Testis (tissue), 3 donors: ENCODE measurements around the gene CEBPZ. TPM values are rescaled to one million over a fixed set of nuclear protein-coding genes. Genes with fewer than 3 reads are reported as not detected.
"Not testable (repeated sequence)": the region's sequence is repeated elsewhere in the genome, so short reads cannot be mapped to it uniquely, and the experiment has no call there.

ENCODE experiments used
- DNase-seq: peaks from one replicate; pipeline ENCODE4 v3.0.0-alpha.2; 2019
- H3K27ac ChIP-seq, 2 donors: fragments of 200-600 bp; sonication (generic); one replicate each; pipeline ENCODE4 v1.5.1; 2019
- H3K27me3 ChIP-seq: fragments of 200-600 bp; sonication (generic); one replicate; pipeline ENCODE4 v1.5.1; 2019
- H3K36me3 ChIP-seq: fragments of 200-600 bp; sonication (generic); one replicate; pipeline ENCODE4 v1.5.1; 2017; ENCODE audit warnings: low read depth; ENCODE audit errors: missing control alignments
- H3K4me1 ChIP-seq: fragments of 200-600 bp; sonication (generic); one replicate; pipeline ENCODE4 v1.5.1; 2019
- H3K4me3 ChIP-seq, 2 donors: fragments of 200-600 bp; sonication (generic); one replicate each; pipeline ENCODE4 v1.5.1; 2017 to 2019
- H3K9me3 ChIP-seq: fragments of 200-600 bp; sonication (generic); one replicate; pipeline ENCODE4 v1.5.1; 2017
- CTCF ChIP-seq, 3 experiments: fragments of 450-650 bp in 2 of 3; fragments of 200-600 bp in 1 of 3; sonication (generic) in 1 of 3; IDR thresholded peaks; one replicate each; pipeline ENCODE4 v1.5.1; 2016 to 2019; ENCODE audit warnings: antibody characterized with exemption in 3 of 3, mild to moderate bottlenecking in 2 of 3, moderate library complexity in 1 of 3
- POLR2A ChIP-seq: fragments of 450-650 bp; IDR thresholded peaks from one replicate; pipeline ENCODE4 v1.6.1; 2017; ENCODE audit warnings: antibody characterized with exemption, mild to moderate bottlenecking, moderate library complexity
- WGBS, 2 donors: methylation state at CpG; one replicate each; pipeline ENCODE4 v1.1.5; 2018; 5-methylcytosine and 5-hydroxymethylcytosine counted together
- intact Hi-C: fragments of 100-400 bp; cut with DNase I; formaldehyde crosslinking; loops from one replicate; pipeline ENCODE4 v1.15.1; 2023; ENCODE audit warnings: low total_unique reads
- polyA plus RNA-seq: library from polyadenylated mRNA; stranded (reverse); fragments of 350-450 nt; fragmentation: Illumina TruSeq; extraction: RNeasy Lipid Tissue Mini Kit (QIAGEN cat#74804); gene quantifications from one replicate; pipeline ENCODE4 v1.2.3, GENCODE V29; 2014; ENCODE audit warnings: low read depth, low replicate concordance; ENCODE audit not compliant: insufficient read depth
- total RNA-seq, 2 donors: library from RNA; depleted of rRNA; stranded (reverse); fragments of >200 nt; gene quantifications; one replicate each; pipeline ENCODE4 v1.2.3, GENCODE V29; 2016

Gene CEBPZ
- total and polyA plus RNA-seq, 3 donors from 2014 or later: 29.5 to 60.9 (median 50.5) TPM

- 5 to 9% methylated on average over 18 of the region's 18 CpGs for WGBS, 2 donors
Observed at GRCh38 chr2:37232131-37232933, 936 bp upstream of the CEBPZ start.

GRCh38 chr2:37230581-37230980 is 815 bp downstream of the CEBPZ start:
- peak overlapping the region in 1 of 2 donors; percentile 95 for H3K27ac ChIP-seq
- intact Hi-C loops: no loop called here
- H3K4me1 ChIP-seq: peaks cover 14% of the 10 kb centered on the region
- no peaks in the 10 kb centered on the region for H3K36me3 ChIP-seq
- TF ChIP-seq POLR2A (no peak), CTCF (IDR thresholded peaks at IDR 0.05) (no peak)
- H3K9me3 ChIP-seq: no peaks in the 10 kb centered on the region
- H3K27me3 ChIP-seq: no peaks in the 10 kb centered on the region
- 2% methylated on average over 8 of the region's 8 CpGs for WGBS, 2 donors
- peak overlapping the region; percentile 84 to 93 for H3K4me3 ChIP-seq
- DNase-seq: no peak

More at GRCh38 chr2:37232131-37232933, 936 bp upstream of the CEBPZ start:
- Histone ChIP-seq H3K27ac (peak overlapping the region; percentile 79 to 95), H3K4me3 (peak overlapping the region; percentile 84 to 93), H3K9me3 (no peaks in the 10 kb centered on the region), H3K27me3 (no peaks in the 10 kb centered on the region), H3K4me1 (peaks cover 14% of the 10 kb centered on the region), H3K36me3 (no peaks in the 10 kb centered on the region)
- intact Hi-C loops: no loop called here
- TF ChIP-seq POLR2A: no peak
- no peak for TF ChIP-seq CTCF (IDR thresholded peaks at IDR 0.05)
- no peak for DNase-seq

DNA sequence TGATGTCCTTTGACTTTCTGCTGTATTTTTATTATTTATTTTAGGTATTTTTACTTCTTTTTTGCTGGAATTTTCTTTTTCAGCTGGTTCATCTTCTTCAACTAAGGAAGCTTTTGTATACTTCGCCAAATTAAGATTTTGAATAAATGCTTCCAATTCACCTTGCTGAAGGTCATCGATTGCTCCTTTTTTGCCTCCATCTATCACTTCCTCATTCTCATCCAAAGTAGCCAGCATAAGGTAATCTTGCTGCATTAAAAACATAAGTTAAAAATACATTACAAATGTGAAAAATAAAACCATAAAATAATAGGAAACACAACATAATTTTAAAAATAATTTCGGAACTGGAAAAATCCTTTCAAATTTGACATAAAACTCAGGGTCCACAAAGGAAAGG is 2.6 kb downstream of the CEBPZ start:
- Histone ChIP-seq H3K27me3 (no peaks in the 10 kb centered on the region), H3K27ac (no peak overlapping the region), H3K36me3 (no peaks in the 10 kb centered on the region), H3K4me3 (no peak overlapping the region), H3K9me3 (no peaks in the 10 kb centered on the region), H3K4me1 (peaks cover 14% of the 10 kb centered on the region)
- TF ChIP-seq POLR2A: no peak
- intact Hi-C loops: no loop called here
- WGBS, 2 donors: 95 to 97% methylated on average over 3 of the region's 3 CpGs
- DNase-seq: no peak

GRCh38 chr2:37226863-37227262 is 4.5 kb downstream of the CEBPZ start:
- no peak for TF ChIP-seq CTCF (IDR thresholded peaks at IDR 0.05)
- no peak for TF ChIP-seq POLR2A
- no peaks in the 10 kb centered on the region for H3K9me3 ChIP-seq
- intact Hi-C loops: no loop called here
- no peak overlapping the region for H3K27ac ChIP-seq
- no peaks in the 10 kb centered on the region for H3K27me3 ChIP-seq
- H3K4me1 ChIP-seq: peaks cover 14% of the 10 kb centered on the region
- 94% methylated on average over 4 of the region's 4 CpGs for WGBS, 2 donors
- DNase-seq: no peak
- H3K36me3 ChIP-seq: no peaks in the 10 kb centered on the region
- H3K4me3 ChIP-seq: no peak overlapping the region

- H3K9me3 ChIP-seq, intact Hi-C loops, H3K4me1 ChIP-seq, H3K36me3 ChIP-seq, H3K27ac ChIP-seq, H3K4me3 ChIP-seq, DNase-seq, H3K27me3 ChIP-seq: not testable (repeated sequence)
- 60% methylated on average over 1 of the region's 2 CpGs; no CpG with 5 or more reads in 1 of the 2 donors for WGBS, 2 donors
Observed at GRCh38 chr2:37225129-37225528, 6.3 kb downstream of the CEBPZ start.

DNA sequence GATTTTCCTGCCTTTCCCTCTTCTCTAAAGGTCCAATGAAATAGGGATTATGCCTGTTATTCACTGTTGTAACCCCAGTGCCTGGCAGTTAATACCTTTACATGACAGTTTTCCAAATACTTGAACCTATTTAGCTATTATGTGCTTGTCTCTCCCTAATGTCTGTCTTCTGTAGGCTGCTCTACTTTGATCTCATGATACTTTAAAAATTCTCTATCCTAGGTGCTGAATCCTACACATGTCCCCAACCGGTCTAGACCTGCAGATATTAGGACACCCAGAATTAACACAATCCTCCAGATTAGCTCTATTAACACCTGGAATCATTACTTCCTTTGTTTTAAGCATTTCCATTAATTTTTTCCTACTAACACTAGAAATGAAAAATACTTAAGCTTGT is 7.3 kb downstream of the CEBPZ start:
- Histone ChIP-seq H3K27ac (no peak overlapping the region), H3K27me3 (no peaks in the 10 kb centered on the region), H3K4me3 (no peak overlapping the region), H3K4me1 (no peaks in the 10 kb centered on the region), H3K36me3 (no peaks in the 10 kb centered on the region), H3K9me3 (no peaks in the 10 kb centered on the region)
- WGBS, 2 donors: 92 to 93% methylated on average over 1 of the region's 1 CpG
- TF ChIP-seq CTCF (IDR thresholded peaks at IDR 0.05) (no peak), POLR2A (no peak)
- no peak for DNase-seq
- intact Hi-C loops: no loop called here
